ENCODE measurements around the gene ING5.
A peak's percentile ranks its signal among the peaks of the same experiment; 100 is the strongest.
"Not testable (repeated sequence)": the region's sequence is repeated elsewhere in the genome, so short reads cannot be mapped to it uniquely, and the experiment has no call there.

Gene ING5

GRCh38 chr2:241724975-241725870 is 23.4 kb downstream of the ING5 start:
- no peaks in the 10 kb centered on the region for H3K9me3 ChIP-seq (ENCODE audit: control insufficient read depth in 5 of 5, low read length in 5 of 5)
- no peak overlapping the region for H3K27ac ChIP-seq (ENCODE audit: low read depth, low read length)
- H3K27me3 ChIP-seq (ENCODE audit: control insufficient read depth in 5 of 5, insufficient read depth in 4 of 5, low read length in 5 of 5) = no peaks in the 10 kb centered on the region
- H3K4me1 ChIP-seq (ENCODE audit: control insufficient read depth in 5 of 5, insufficient read depth in 5 of 5, low read length in 5 of 5) = peaks cover 0 to 12% (median 10%) of the 10 kb centered on the region in 5 donors
- no peak overlapping the region for H3K4me3 ChIP-seq (ENCODE audit: low read depth in 1 of 5, low read length in 5 of 5)
- no peak overlapping the region for H3K9ac ChIP-seq (ENCODE audit: low read length in 5 of 5)
- peaks cover 0 to 58% (median 41%) of the 10 kb centered on the region in 5 donors for H3K36me3 ChIP-seq (ENCODE audit: control insufficient read depth in 5 of 5, insufficient read depth in 5 of 5, low read length in 5 of 5)

- Histone ChIP-seq H3K36me3 (ENCODE audit: control insufficient read depth in 5 of 5, insufficient read depth in 5 of 5, low read length in 5 of 5) (peaks cover 0 to 46% (median 29%) of the 10 kb centered on the region in 5 donors), H3K4me1 (ENCODE audit: control insufficient read depth in 5 of 5, insufficient read depth in 5 of 5, low read length in 5 of 5) (peaks cover 0 to 12% (median 10%) of the 10 kb centered on the region in 5 donors), H3K9me3 (ENCODE audit: control insufficient read depth in 5 of 5, low read length in 5 of 5) (no peaks in the 10 kb centered on the region), H3K27me3 (ENCODE audit: control insufficient read depth in 5 of 5, insufficient read depth in 4 of 5, low read length in 5 of 5) (no peaks in the 10 kb centered on the region), H3K27ac (ENCODE audit: low read depth, low read length) (no peak overlapping the region), H3K4me3 (ENCODE audit: low read depth in 1 of 5, low read length in 5 of 5) (no peak overlapping the region), H3K9ac (ENCODE audit: low read length in 5 of 5) (no peak overlapping the region)
These were observed 24.6 kb downstream of the ING5 start for GRCh38 chr2:241726459-241726858.

GRCh38 chr2:241728000-241728399 is 26.2 kb downstream of the ING5 start:
- Histone ChIP-seq H3K36me3 (ENCODE audit: control insufficient read depth in 5 of 5, insufficient read depth in 5 of 5, low read length in 5 of 5) (peaks cover 0 to 30% (median 19%) of the 10 kb centered on the region in 5 donors), H3K9me3 (ENCODE audit: control insufficient read depth in 5 of 5, low read length in 5 of 5) (no peaks in the 10 kb centered on the region), H3K4me3 (ENCODE audit: low read depth in 1 of 5, low read length in 5 of 5) (no peak overlapping the region), H3K27me3 (ENCODE audit: control insufficient read depth in 5 of 5, insufficient read depth in 4 of 5, low read length in 5 of 5) (no peaks in the 10 kb centered on the region), H3K4me1 (ENCODE audit: control insufficient read depth in 5 of 5, insufficient read depth in 5 of 5, low read length in 5 of 5) (peaks cover 0 to 12% (median 10%) of the 10 kb centered on the region in 5 donors), H3K9ac (ENCODE audit: low read length in 5 of 5) (no peak overlapping the region), H3K27ac (ENCODE audit: low read depth, low read length) (no peak overlapping the region)

- Histone ChIP-seq H3K9ac (ENCODE audit: low read length in 5 of 5) (peak overlapping the region in 1 of 5 donors; percentile 64), H3K9me3 (ENCODE audit: control insufficient read depth in 5 of 5, low read length in 5 of 5) (no peaks in the 10 kb centered on the region), H3K27me3 (ENCODE audit: control insufficient read depth in 5 of 5, insufficient read depth in 4 of 5, low read length in 5 of 5) (no peaks in the 10 kb centered on the region), H3K4me3 (ENCODE audit: low read depth in 1 of 5, low read length in 5 of 5) (peak overlapping the region in 3 of 5 donors; percentile 17 to 28 (median 18)), H3K27ac (ENCODE audit: low read depth, low read length) (no peak overlapping the region), H3K4me1 (ENCODE audit: control insufficient read depth in 5 of 5, insufficient read depth in 5 of 5, low read length in 5 of 5) (peaks cover 0 to 14% (median 10%) of the 10 kb centered on the region in 5 donors), H3K36me3 (ENCODE audit: control insufficient read depth in 5 of 5, insufficient read depth in 5 of 5, low read length in 5 of 5) (peaks cover 0 to 24% (median 15%) of the 10 kb centered on the region in 5 donors)
These were observed 26.8 kb downstream of the ING5 start for GRCh38 chr2:241728627-241729026.

- Histone ChIP-seq H3K4me3 (ENCODE audit: low read depth in 1 of 5, low read length in 5 of 5) (no peak overlapping the region), H3K9me3 (ENCODE audit: control insufficient read depth in 5 of 5, low read length in 5 of 5) (no peaks in the 10 kb centered on the region), H3K27ac (ENCODE audit: low read depth, low read length) (no peak overlapping the region), H3K9ac (ENCODE audit: low read length in 5 of 5) (no peak overlapping the region), H3K4me1 (ENCODE audit: control insufficient read depth in 5 of 5, insufficient read depth in 5 of 5, low read length in 5 of 5) (peaks cover 0 to 22% (median 15%) of the 10 kb centered on the region in 5 donors), H3K27me3 (ENCODE audit: control insufficient read depth in 5 of 5, insufficient read depth in 4 of 5, low read length in 5 of 5) (no peaks in the 10 kb centered on the region), H3K36me3 (ENCODE audit: control insufficient read depth in 5 of 5, insufficient read depth in 5 of 5, low read length in 5 of 5) (peaks cover 0 to 13% (median 7%) of the 10 kb centered on the region in 5 donors)
These were observed 28.0 kb downstream of the ING5 start for GRCh38 chr2:241729868-241730267.

GRCh38 chr2:241730671-241731293 is 28.9 kb downstream of the ING5 start:
- Histone ChIP-seq H3K9ac (ENCODE audit: low read length in 5 of 5) (no peak overlapping the region), H3K4me3 (ENCODE audit: low read depth in 1 of 5, low read length in 5 of 5) (no peak overlapping the region), H3K4me1 (ENCODE audit: control insufficient read depth in 5 of 5, insufficient read depth in 5 of 5, low read length in 5 of 5) (peaks cover 0 to 31% (median 24%) of the 10 kb centered on the region in 5 donors), H3K27me3 (ENCODE audit: control insufficient read depth in 5 of 5, insufficient read depth in 4 of 5, low read length in 5 of 5) (no peaks in the 10 kb centered on the region), H3K27ac (ENCODE audit: low read depth, low read length) (no peak overlapping the region), H3K36me3 (ENCODE audit: control insufficient read depth in 5 of 5, insufficient read depth in 5 of 5, low read length in 5 of 5) (peaks cover 0 to 7% (median 3%) of the 10 kb centered on the region in 5 donors), H3K9me3 (ENCODE audit: control insufficient read depth in 5 of 5, low read length in 5 of 5) (no peaks in the 10 kb centered on the region)

GRCh38 chr2:241732513-241733186 is 30.8 kb downstream of the ING5 start:
- H3K27me3 ChIP-seq (ENCODE audit: control insufficient read depth in 5 of 5, insufficient read depth in 4 of 5, low read length in 5 of 5); H3K9me3 ChIP-seq (ENCODE audit: control insufficient read depth in 5 of 5, low read length in 5 of 5); H3K36me3 ChIP-seq (ENCODE audit: control insufficient read depth in 5 of 5, insufficient read depth in 5 of 5, low read length in 5 of 5); H3K27ac ChIP-seq (ENCODE audit: low read depth, low read length); H3K9ac ChIP-seq (ENCODE audit: low read length in 5 of 5); H3K4me3 ChIP-seq (ENCODE audit: low read depth in 1 of 5, low read length in 5 of 5): not testable (repeated sequence)
- H3K4me1 ChIP-seq (ENCODE audit: control insufficient read depth in 5 of 5, insufficient read depth in 5 of 5, low read length in 5 of 5) = peaks cover 0 to 38% (median 34%) of the 10 kb centered on the region in 5 donors

- Histone ChIP-seq H3K4me3 (ENCODE audit: low read depth in 1 of 5, low read length in 5 of 5) (peak overlapping the region in 4 of 5 donors; percentile 60 to 91 (median 74)), H3K27me3 (ENCODE audit: control insufficient read depth in 5 of 5, insufficient read depth in 4 of 5, low read length in 5 of 5) (no peaks in the 10 kb centered on the region), H3K9me3 (ENCODE audit: control insufficient read depth in 5 of 5, low read length in 5 of 5) (no peaks in the 10 kb centered on the region), H3K9ac (ENCODE audit: low read length in 5 of 5) (peak overlapping the region in 3 of 5 donors; percentile 60 to 68 (median 62)), H3K27ac (ENCODE audit: low read depth, low read length) (no peak overlapping the region), H3K36me3 (ENCODE audit: control insufficient read depth in 5 of 5, insufficient read depth in 5 of 5, low read length in 5 of 5) (peaks cover 0 to 4% (median 3%) of the 10 kb centered on the region in 5 donors), H3K4me1 (ENCODE audit: control insufficient read depth in 5 of 5, insufficient read depth in 5 of 5, low read length in 5 of 5) (peaks cover 0 to 32% (median 30%) of the 10 kb centered on the region in 5 donors)
These were observed 31.8 kb downstream of the ING5 start for GRCh38 chr2:241733391-241734207.

GRCh38 chr2:241734208-241734466 is 32.3 kb downstream of the ING5 start:
- Histone ChIP-seq H3K4me1 (ENCODE audit: control insufficient read depth in 5 of 5, insufficient read depth in 5 of 5, low read length in 5 of 5) (peaks cover 0 to 27% (median 26%) of the 10 kb centered on the region in 5 donors), H3K27ac (ENCODE audit: low read depth, low read length) (no peak overlapping the region), H3K27me3 (ENCODE audit: control insufficient read depth in 5 of 5, insufficient read depth in 4 of 5, low read length in 5 of 5) (no peaks in the 10 kb centered on the region), H3K9me3 (ENCODE audit: control insufficient read depth in 5 of 5, low read length in 5 of 5) (no peaks in the 10 kb centered on the region), H3K9ac (ENCODE audit: low read length in 5 of 5) (peak overlapping the region in 3 of 5 donors; percentile 60 to 68 (median 62)), H3K36me3 (ENCODE audit: control insufficient read depth in 5 of 5, insufficient read depth in 5 of 5, low read length in 5 of 5) (peaks cover 0 to 5% (median 3%) of the 10 kb centered on the region in 5 donors), H3K4me3 (ENCODE audit: low read depth in 1 of 5, low read length in 5 of 5) (peak overlapping the region in 4 of 5 donors; percentile 60 to 91 (median 74))

Data from subcutaneous abdominal adipose tissue (tissue), 5 donors.